SK-N-SH treated with all-trans-retinoic acid at 6 μM for 48 hours (cell line): Measurements from ENCODE around the gene PAX5.

ENCODE experiments used
- ATAC-seq: fragments of 200-7000 bp; cut with Tn5 transposase; 3 replicates; pipeline ENCODE4 v1.9.1; 2020; ENCODE audit warnings: mild to moderate bottlenecking, moderate library complexity
- ARNTL ChIP-seq: fragments of 450-650 bp; formaldehyde crosslinking; IDR thresholded peaks from 2 replicates; pipeline ENCODE4 v1.5.0; 2020; ENCODE audit warnings: low read depth, mild to moderate bottlenecking, moderate library complexity, borderline replicate concordance
- CREB5 ChIP-seq: fragments of 250-450 bp; sonication (Bioruptor Pico); IDR thresholded peaks from 2 replicates; pipeline ENCODE4 v1.5.1; 2020; ENCODE audit warnings: low read depth, mild to moderate bottlenecking, moderate library complexity
- ISL1 ChIP-seq: fragments of 250-450 bp; sonication (Bioruptor Pico); IDR thresholded peaks from 2 replicates; pipeline ENCODE4 v2.1.2; 2022; ENCODE audit warnings: mild to moderate bottlenecking, moderate library complexity
- PATZ1 ChIP-seq: fragments of 250-450 bp; sonication (Bioruptor Pico); IDR thresholded peaks from 2 replicates; pipeline ENCODE4 v1.8.0; 2020; ENCODE audit warnings: mild to moderate bottlenecking, moderate library complexity, borderline replicate concordance
- POU6F1 ChIP-seq: fragments of 250-450 bp; sonication (Bioruptor Pico); IDR thresholded peaks from 2 replicates; pipeline ENCODE4 v1.8.0; 2021; ENCODE audit warnings: low read depth, mild to moderate bottlenecking, moderate library complexity, borderline replicate concordance
- PPARA ChIP-seq: fragments of 250-450 bp; sonication (Bioruptor Pico); IDR thresholded peaks from 2 replicates; pipeline ENCODE4 v1.5.0; 2020; ENCODE audit warnings: mild to moderate bottlenecking, borderline replicate concordance
- TCF4 ChIP-seq: fragments of 250-450 bp; sonication (Bioruptor Pico); IDR thresholded peaks from 2 replicates; pipeline ENCODE4 v1.8.0; 2021; ENCODE audit warnings: mild to moderate bottlenecking, moderate library complexity, borderline replicate concordance
- TOX ChIP-seq: fragments of 250-450 bp; sonication (Bioruptor Pico); IDR thresholded peaks from 2 replicates; pipeline ENCODE4 v1.8.0; 2021; ENCODE audit warnings: mild to moderate bottlenecking, moderate library complexity, borderline replicate concordance
- ZC3H10 ChIP-seq: fragments of 250-450 bp; sonication (Bioruptor Pico); IDR thresholded peaks from 2 replicates; pipeline ENCODE4 v1.5.1; 2021; ENCODE audit warnings: mild to moderate bottlenecking, moderate library complexity
- ZFP3 ChIP-seq: fragments of 250-450 bp; sonication (Bioruptor Pico); IDR thresholded peaks from 2 replicates; pipeline ENCODE4 v1.5.0; 2020; ENCODE audit warnings: mild to moderate bottlenecking, moderate library complexity
- ZFP30 ChIP-seq: fragments of 450-650 bp; formaldehyde crosslinking; IDR thresholded peaks from 2 replicates; pipeline ENCODE4 v1.5.0; 2022; ENCODE audit warnings: mild to moderate bottlenecking, moderate library complexity
- ZNF8 ChIP-seq: fragments of 450-650 bp; formaldehyde crosslinking; IDR thresholded peaks from 2 replicates; pipeline ENCODE4 v1.5.0; 2020; ENCODE audit warnings: mild to moderate bottlenecking, moderate library complexity
- TF ChIP-seq, protein P1 (sequence below): fragments of 250-450 bp; sonication (Bioruptor Pico); IDR thresholded peaks from 2 replicates; pipeline ENCODE4 v1.5.0; 2020; ENCODE audit warnings: mild to moderate bottlenecking, moderate library complexity
- TF ChIP-seq, protein P2 (sequence below): fragments of 250-450 bp; sonication (Bioruptor Pico); IDR thresholded peaks from 2 replicates; pipeline ENCODE4 v1.5.1; 2021; ENCODE audit warnings: mild to moderate bottlenecking, moderate library complexity

Gene PAX5

DNA sequence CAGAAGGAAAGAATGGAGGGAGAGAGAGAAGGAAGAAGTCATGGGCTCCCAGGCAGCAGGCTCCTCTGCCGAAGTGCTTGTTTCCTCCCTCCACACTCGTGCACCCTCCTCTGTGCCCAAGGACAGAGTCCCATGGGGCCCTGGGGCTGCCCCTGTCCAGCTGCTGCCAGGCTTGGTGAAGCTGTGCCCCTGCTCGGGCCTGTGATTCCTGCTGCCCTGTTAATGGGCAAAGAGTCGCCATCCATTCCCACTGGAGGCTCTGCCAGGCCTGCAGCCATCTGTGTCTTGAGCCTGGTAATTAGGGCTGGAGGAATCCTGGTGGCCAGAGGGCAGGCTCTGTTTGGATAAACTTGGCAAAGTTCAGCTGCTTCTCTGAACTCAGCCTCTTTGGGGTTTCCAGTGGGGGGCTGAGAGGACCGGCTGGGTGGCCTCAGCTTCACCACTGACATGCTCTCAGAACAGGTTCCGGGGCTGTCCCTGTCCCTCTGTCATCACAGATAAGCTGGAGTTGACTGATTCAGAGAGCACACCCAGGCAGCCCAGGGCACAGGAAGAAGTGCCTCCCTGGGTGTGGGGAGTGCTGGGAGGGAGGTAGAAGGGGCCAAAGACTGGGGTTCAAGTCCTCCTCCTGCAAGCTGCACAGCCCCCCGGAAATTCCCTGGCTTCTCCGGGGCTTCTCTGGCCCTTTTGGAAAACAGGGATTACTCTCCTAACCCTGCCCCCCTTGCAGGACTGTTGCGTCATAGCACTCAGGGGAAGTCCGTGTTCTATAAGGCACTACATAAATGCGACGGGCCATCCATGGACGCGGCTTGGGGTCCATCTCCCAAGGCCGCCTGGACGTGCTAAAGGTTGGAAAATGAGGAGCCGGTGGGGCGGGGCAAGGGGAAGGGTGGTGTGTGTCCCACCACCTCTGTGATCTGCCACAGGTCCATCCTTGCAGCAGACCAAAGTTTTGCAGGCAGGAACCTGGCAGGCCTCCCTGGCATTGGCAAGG is 154.8 kb downstream of the PAX5 start:
- ATAC-seq: no peak; the same call in 2 of the 3 replicates
- TF ChIP-seq ZFP3 (CRISPR knock-in tag) (no peak), POU6F1 (no peak), ZC3H10 (CRISPR knock-in tag) (no peak), ARNTL (CRISPR knock-in tag) (no peak)
- TF ChIP-seq, protein P1, sequence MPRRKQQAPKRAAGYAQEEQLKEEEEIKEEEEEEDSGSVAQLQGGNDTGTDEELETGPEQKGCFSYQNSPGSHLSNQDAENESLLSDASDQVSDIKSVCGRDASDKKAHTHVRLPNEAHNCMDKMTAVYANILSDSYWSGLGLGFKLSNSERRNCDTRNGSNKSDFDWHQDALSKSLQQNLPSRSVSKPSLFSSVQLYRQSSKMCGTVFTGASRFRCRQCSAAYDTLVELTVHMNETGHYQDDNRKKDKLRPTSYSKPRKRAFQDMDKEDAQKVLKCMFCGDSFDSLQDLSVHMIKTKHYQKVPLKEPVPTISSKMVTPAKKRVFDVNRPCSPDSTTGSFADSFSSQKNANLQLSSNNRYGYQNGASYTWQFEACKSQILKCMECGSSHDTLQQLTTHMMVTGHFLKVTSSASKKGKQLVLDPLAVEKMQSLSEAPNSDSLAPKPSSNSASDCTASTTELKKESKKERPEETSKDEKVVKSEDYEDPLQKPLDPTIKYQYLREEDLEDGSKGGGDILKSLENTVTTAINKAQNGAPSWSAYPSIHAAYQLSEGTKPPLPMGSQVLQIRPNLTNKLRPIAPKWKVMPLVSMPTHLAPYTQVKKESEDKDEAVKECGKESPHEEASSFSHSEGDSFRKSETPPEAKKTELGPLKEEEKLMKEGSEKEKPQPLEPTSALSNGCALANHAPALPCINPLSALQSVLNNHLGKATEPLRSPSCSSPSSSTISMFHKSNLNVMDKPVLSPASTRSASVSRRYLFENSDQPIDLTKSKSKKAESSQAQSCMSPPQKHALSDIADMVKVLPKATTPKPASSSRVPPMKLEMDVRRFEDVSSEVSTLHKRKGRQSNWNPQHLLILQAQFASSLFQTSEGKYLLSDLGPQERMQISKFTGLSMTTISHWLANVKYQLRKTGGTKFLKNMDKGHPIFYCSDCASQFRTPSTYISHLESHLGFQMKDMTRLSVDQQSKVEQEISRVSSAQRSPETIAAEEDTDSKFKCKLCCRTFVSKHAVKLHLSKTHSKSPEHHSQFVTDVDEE (CRISPR knock-in tag): no peak
- TF ChIP-seq, all 23 proteins: peak for 0

DNA sequence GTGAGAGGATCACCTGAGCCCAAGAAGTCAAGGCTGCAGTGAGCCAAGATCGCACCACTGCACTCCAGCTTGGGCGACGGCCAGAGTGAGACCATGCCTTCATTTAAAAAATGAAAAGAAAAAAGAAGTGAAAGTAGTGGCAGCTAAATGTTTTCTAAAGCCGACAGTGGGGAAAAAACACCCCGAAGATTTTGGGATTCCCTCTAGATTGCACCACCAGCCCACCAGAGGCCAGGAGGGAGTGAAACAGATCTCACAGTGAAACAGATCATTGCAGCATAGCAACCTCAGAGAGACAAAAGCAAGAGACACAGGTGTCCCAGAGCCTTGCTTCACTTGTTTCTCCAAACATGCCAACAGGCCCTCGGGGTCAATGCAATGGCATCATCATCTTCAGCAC is 156.8 kb downstream of the PAX5 start:
- ATAC-seq: no peak

DNA sequence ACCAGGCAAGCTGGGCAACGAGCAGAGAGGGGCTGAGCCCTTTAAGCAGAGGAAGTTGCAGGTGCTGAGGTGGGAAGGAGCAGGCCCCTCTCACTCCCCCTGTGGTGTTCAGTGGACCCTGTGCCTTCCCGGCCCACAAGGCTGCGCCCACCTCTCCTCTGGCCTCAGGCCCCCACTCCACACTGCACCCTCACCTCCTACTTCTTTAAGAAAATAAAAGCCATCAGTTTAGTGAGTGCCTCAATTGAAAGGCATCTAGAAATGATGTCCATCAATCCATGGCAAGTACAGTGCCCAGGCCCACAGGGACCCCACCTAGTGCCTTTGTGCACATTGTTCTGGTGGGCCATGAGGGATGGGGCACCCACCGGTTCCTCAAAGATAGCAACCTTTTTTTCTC is 158.0 kb downstream of the PAX5 start:
- no peak for ATAC-seq

More for the DNA sequence above, 156.8 kb downstream of the PAX5 start:
- TF ChIP-seq, protein P2, sequence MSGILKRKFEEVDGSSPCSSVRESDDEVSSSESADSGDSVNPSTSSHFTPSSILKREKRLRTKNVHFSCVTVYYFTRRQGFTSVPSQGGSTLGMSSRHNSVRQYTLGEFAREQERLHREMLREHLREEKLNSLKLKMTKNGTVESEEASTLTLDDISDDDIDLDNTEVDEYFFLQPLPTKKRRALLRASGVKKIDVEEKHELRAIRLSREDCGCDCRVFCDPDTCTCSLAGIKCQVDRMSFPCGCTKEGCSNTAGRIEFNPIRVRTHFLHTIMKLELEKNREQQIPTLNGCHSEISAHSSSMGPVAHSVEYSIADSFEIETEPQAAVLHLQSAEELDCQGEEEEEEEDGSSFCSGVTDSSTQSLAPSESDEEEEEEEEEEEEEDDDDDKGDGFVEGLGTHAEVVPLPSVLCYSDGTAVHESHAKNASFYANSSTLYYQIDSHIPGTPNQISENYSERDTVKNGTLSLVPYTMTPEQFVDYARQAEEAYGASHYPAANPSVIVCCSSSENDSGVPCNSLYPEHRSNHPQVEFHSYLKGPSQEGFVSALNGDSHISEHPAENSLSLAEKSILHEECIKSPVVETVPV (CRISPR knock-in tag): no peak
- TF ChIP-seq TOX (CRISPR knock-in tag) (no peak), ISL1 (no peak)

GRCh38 chr9:36874921-36875320 is 159.1 kb downstream of the PAX5 start:
- no peak for ATAC-seq
- TF ChIP-seq ZC3H10 (CRISPR knock-in tag) (no peak), PPARA (no peak), TOX (CRISPR knock-in tag) (no peak), TCF4 (no peak), ZFP30 (no peak), PATZ1 (CRISPR knock-in tag) (no peak), CREB5 (CRISPR knock-in tag) (no peak), ZFP3 (CRISPR knock-in tag) (no peak), POU6F1 (no peak)
- TF ChIP-seq, protein P1 (CRISPR knock-in tag): no peak

More for the DNA sequence above, 158.0 kb downstream of the PAX5 start:
- TF ChIP-seq ISL1 (no peak), CREB5 (CRISPR knock-in tag) (no peak), ZNF8 (CRISPR knock-in tag) (no peak), TCF4 (no peak)
